Prostate gland (tissue), 2 donors: ENCODE measurements around the gene OR51I1.

Experiments used
- POLR2A ChIP-seq: fragments of 450-650 bp; IDR thresholded peaks from one replicate; pipeline ENCODE4 v1.6.1; 2016; ENCODE audit warnings: antibody characterized with exemption, mild to moderate bottlenecking
- POLR2AphosphoS5 ChIP-seq: sonication (generic); formaldehyde crosslinking; IDR thresholded peaks from one replicate; pipeline ENCODE4 v1.6.1; 2017; ENCODE audit warnings: antibody characterized with exemption
- TF ChIP-seq, protein P1 (sequence below), 4 experiments: fragments of 200-600 bp in 2 of 4; fragments of 450-650 bp in 2 of 4; sonication (generic) in 2 of 4; IDR thresholded peaks; 1 replicate in 3 of 4; 2 replicates in 1 of 4; pipeline ENCODE4 v1.5.1; 2016 to 2019; ENCODE audit warnings: antibody characterized with exemption in 4 of 4, mild to moderate bottlenecking in 2 of 4, moderate library complexity in 2 of 4

DNA sequence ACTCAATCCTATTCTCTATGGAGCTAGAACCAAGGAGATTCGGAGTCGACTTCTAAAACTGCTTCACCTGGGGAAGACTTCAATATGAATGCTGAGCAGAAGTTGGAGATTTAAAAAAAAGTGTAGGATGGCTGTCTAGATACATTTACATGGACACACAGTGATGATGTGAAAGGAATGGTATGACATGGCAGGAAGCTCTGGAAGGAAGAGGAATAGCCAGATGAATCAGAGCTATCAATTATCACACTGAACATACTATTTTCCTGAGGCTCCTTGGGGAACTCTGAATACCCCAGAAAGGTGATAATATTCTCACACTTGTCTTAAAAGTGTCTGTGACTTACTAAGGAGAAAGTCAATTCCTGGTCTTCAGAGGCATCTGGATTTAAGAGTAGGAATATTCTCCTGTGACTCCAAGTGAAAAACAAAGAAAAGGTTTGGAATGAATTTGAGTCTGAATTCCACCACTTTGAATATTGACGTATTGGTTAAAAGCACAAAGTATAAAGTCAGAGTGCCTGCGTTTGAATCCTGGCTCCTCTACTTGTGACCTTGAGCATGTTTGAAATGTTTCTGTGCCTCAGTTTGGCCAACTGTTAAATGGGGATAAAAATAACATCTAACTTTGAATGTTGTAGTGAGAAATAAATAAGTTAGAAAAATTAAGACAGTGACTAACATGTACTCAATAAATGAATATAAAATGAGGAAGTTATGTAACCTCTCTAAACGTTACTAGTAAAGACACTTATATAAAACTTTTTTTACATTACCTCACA, 48.5 kb upstream of the OR51I1 start:
- TF ChIP-seq, protein P1, sequence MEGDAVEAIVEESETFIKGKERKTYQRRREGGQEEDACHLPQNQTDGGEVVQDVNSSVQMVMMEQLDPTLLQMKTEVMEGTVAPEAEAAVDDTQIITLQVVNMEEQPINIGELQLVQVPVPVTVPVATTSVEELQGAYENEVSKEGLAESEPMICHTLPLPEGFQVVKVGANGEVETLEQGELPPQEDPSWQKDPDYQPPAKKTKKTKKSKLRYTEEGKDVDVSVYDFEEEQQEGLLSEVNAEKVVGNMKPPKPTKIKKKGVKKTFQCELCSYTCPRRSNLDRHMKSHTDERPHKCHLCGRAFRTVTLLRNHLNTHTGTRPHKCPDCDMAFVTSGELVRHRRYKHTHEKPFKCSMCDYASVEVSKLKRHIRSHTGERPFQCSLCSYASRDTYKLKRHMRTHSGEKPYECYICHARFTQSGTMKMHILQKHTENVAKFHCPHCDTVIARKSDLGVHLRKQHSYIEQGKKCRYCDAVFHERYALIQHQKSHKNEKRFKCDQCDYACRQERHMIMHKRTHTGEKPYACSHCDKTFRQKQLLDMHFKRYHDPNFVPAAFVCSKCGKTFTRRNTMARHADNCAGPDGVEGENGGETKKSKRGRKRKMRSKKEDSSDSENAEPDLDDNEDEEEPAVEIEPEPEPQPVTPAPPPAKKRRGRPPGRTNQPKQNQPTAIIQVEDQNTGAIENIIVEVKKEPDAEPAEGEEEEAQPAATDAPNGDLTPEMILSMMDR (IDR thresholded peaks at IDR 0.05), result no peak
- no peak for TF ChIP-seq POLR2AphosphoS5
- TF ChIP-seq POLR2A, result no peak
